ENCODE measurements around the gene C19orf25. TPM values are rescaled to one million over a fixed set of nuclear protein-coding genes. Genes with fewer than 3 reads are reported as not detected.

Gene C19orf25
- total and polyA plus RNA-seq, 10 of the 15 experiments (the other 5 are each of a cell fraction or from before 2014, with no cell fraction given): 1.2 to 67.0 (median 25.6) TPM

- Histone ChIP-seq H3K79me2 (ENCODE audit: control insufficient read depth, insufficient read depth, low read length) (no peaks in the 10 kb centered on the region), H3K4me3 (no peak within 1 kb of the TSS), H3K9ac (ENCODE audit: control insufficient read depth, insufficient read depth, low read length) (no peak within 1 kb of the TSS), H3K4me2 (ENCODE audit: control insufficient read depth, insufficient read depth) (no peak within 1 kb of the TSS), H3K9me3 (replicated peaks; ENCODE audit: control insufficient read depth, insufficient read depth, low read length) (no peaks in the 10 kb centered on the region), H3K4me1 (ENCODE audit: control insufficient read depth, insufficient read depth, low read length) (no peaks in the 10 kb centered on the region), H2AFZ (ENCODE audit: control insufficient read depth, low read depth, low read length) (no peak within 1 kb of the TSS), H4K20me1 (ENCODE audit: control insufficient read depth, insufficient read depth) (no peaks in the 10 kb centered on the region), H3K27me3 (replicated peaks in 1 of 2; ENCODE audit: control insufficient read depth in 2 of 2, insufficient read depth in 2 of 2, low read length in 1 of 2) (peaks cover 0 to 2% of the 10 kb centered on the region in 2 experiments; a peak in 3 of 4 replicates), H3K36me3 (ENCODE audit: control insufficient read depth in 2 of 2, insufficient read depth in 2 of 2, low read length in 1 of 2) (no peaks in the 10 kb centered on the region), H3K27ac (ENCODE audit: control insufficient read depth, insufficient read depth) (no peak within 1 kb of the TSS)
- in situ Hi-C loops (cut with MboI): no loop called here
- intact Hi-C loops (cut with micrococcal nuclease; ENCODE audit: unreplicated experiment): no loop called here
- ATAC-seq (no peak), DNase-seq (ENCODE audit: low read depth, low spot score) (no peak), FAIRE-seq (no peak)
- BruUV-seq (replicated peaks): no TSS peak
- ChIA-PET CTCF (no interaction called here), RAD21 (ENCODE audit: unreplicated experiment) (no interaction called here), POLR2A (no interaction called here), SMC1A (ENCODE audit: uncharacterized antibody, unreplicated experiment) (no interaction called here)
- TF ChIP-seq HSF1 (IDR thresholded peaks at IDR 0.05; ENCODE audit: low read depth, low read length) (no peak), ZNF274 (IDR thresholded peaks at IDR 0.05; ENCODE audit: insufficient read depth, insufficient read length) (no peak), LARP7 (IDR thresholded peaks at IDR 0.05) (no peak), CBX5 (IDR thresholded peaks at IDR 0.05; ENCODE audit: low read depth) (no peak), DPF2 (IDR thresholded peaks at IDR 0.05) (no peak), MEF2B (IDR thresholded peaks at IDR 0.05; ENCODE audit: partially characterized antibody, poor library complexity, severe bottlenecking) (no peak), NR2F1 (conservative IDR thresholded peaks at IDR 0.05) (no peak), MYC (IDR thresholded peaks at IDR 0.05; ENCODE audit: insufficient read depth, insufficient read length, insufficient replicate concordance, low read length, severe bottlenecking) (no peak), TCF7 (IDR thresholded peaks at IDR 0.05; ENCODE audit: borderline replicate concordance) (no peak), CHD1 (IDR thresholded peaks at IDR 0.05; ENCODE audit: low read depth, low read length) (no peak), MYB (IDR thresholded peaks at IDR 0.05; ENCODE audit: borderline replicate concordance, low read depth, low read length) (no peak), ZNF207 (IDR thresholded peaks at IDR 0.05; ENCODE audit: borderline replicate concordance) (no peak)
- 53% methylated on average over 51 of the region's 92 CpGs for WGBS (ENCODE audit: insufficient coverage, insufficient replicate concordance, low lambda C conversion rate, missing lambda C conversion rate)
Observed at GRCh38 chr19:1523412-1524286, 44.6 kb upstream of the C19orf25 start, which contains the start of gene PLK5. TSS of gene PLK5 (plus strand) at chr19:1524077. CDS start at chr19:1526997, 2,920 bp downstream.

All from GM12878 (cell line).